Stomach (tissue), 4 donors: ENCODE measurements around the gene ESPL1.

ENCODE experiments used
- POLR2A ChIP-seq, 4 donors: fragments of 450-650 bp; IDR thresholded peaks; one replicate each; pipeline ENCODE4 v1.6.1; 2016; ENCODE audit warnings: antibody characterized with exemption in 4 of 4, control low read depth in 2 of 4, mild to moderate bottlenecking in 1 of 4, moderate library complexity in 1 of 4
- POLR2AphosphoS5 ChIP-seq, 3 donors: sonication (generic); formaldehyde crosslinking; IDR thresholded peaks; one replicate each; pipeline ENCODE4 v1.6.1; 2016; ENCODE audit warnings: antibody characterized with exemption in 3 of 3
- TF ChIP-seq, protein P1 (sequence below), 7 experiments: fragments of 450-650 bp in 4 of 7; fragments of 200-600 bp in 3 of 7; sonication (generic) in 3 of 7; IDR thresholded peaks; one replicate each; pipeline ENCODE4 v1.5.1; 2016 to 2019; ENCODE audit warnings: antibody characterized with exemption in 7 of 7, control low read depth in 2 of 7, mild to moderate bottlenecking in 1 of 7

DNA sequence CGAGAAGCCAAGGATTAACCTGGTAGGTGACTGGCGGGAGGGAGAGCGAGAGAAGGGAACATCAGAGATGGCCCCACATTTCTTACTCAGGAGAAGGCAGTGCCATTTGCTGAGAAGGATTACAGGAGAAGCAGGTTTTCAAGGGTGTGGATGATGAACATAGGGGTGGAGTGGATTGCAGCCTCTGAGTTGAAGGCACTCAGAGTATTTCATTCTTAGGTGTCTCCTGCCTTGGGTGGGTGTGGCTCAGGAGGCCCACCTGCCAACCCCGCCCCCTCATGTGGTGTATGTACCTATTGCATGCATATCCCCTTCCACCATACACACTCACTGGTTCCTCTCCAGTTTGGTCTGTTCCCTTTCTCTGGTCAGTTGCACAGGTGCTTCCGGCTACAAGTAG lies 6.3 kb downstream of the ESPL1 start:
- TF ChIP-seq, protein P1, sequence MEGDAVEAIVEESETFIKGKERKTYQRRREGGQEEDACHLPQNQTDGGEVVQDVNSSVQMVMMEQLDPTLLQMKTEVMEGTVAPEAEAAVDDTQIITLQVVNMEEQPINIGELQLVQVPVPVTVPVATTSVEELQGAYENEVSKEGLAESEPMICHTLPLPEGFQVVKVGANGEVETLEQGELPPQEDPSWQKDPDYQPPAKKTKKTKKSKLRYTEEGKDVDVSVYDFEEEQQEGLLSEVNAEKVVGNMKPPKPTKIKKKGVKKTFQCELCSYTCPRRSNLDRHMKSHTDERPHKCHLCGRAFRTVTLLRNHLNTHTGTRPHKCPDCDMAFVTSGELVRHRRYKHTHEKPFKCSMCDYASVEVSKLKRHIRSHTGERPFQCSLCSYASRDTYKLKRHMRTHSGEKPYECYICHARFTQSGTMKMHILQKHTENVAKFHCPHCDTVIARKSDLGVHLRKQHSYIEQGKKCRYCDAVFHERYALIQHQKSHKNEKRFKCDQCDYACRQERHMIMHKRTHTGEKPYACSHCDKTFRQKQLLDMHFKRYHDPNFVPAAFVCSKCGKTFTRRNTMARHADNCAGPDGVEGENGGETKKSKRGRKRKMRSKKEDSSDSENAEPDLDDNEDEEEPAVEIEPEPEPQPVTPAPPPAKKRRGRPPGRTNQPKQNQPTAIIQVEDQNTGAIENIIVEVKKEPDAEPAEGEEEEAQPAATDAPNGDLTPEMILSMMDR (IDR thresholded peaks at IDR 0.05): no peak
- no peak for TF ChIP-seq POLR2A (IDR thresholded peaks at IDR 0.05)
- TF ChIP-seq POLR2AphosphoS5 (IDR thresholded peaks at IDR 0.05): no peak
